GM21360 (cell line): ENCODE measurements around the gene ADCY3.

ENCODE experiments used
- ATAC-seq: cut with Tn5 transposase; IDR thresholded peaks from one replicate; pipeline ENCODE4 v1.9.1; 2021; ENCODE audit warnings: mild to moderate bottlenecking, moderate library complexity; ENCODE audit not compliant: unreplicated experiment

The ADCY3 gene

GRCh38 chr2:24832931-24833701 is 86.9 kb downstream of the ADCY3 start:
- ATAC-seq = no peak

GRCh38 chr2:24832521-24832920 is 87.5 kb downstream of the ADCY3 start:
- ATAC-seq = no peak

GRCh38 chr2:24832073-24832461 is 88.0 kb downstream of the ADCY3 start:
- no peak for ATAC-seq

GRCh38 chr2:24831221-24832072 is 88.6 kb downstream of the ADCY3 start:
- ATAC-seq = no peak

- ATAC-seq = no peak
Observed at GRCh38 chr2:24830786-24831185, 89.3 kb downstream of the ADCY3 start.

- ATAC-seq = no peak
Observed at GRCh38 chr2:24830351-24830750, 89.7 kb downstream of the ADCY3 start.

- no peak for ATAC-seq
Observed at GRCh38 chr2:24828238-24828996, 91.6 kb downstream of the ADCY3 start.

GRCh38 chr2:24827321-24828237 is 92.5 kb downstream of the ADCY3 start:
- no peak for ATAC-seq

GRCh38 chr2:24826773-24827145 is 93.3 kb downstream of the ADCY3 start:
- no peak for ATAC-seq

- ATAC-seq = no peak
Observed at GRCh38 chr2:24825883-24826772, 93.9 kb downstream of the ADCY3 start.

- no peak for ATAC-seq
Observed at GRCh38 chr2:24824966-24825882, 94.8 kb downstream of the ADCY3 start.

GRCh38 chr2:24824071-24824588 is 95.9 kb downstream of the ADCY3 start:
- no peak for ATAC-seq

GRCh38 chr2:24822049-24822706 is 97.9 kb downstream of the ADCY3 start:
- no peak for ATAC-seq

GRCh38 chr2:24821433-24821891 is 98.6 kb downstream of the ADCY3 start:
- ATAC-seq = no peak

- ATAC-seq = no peak
Observed at GRCh38 chr2:24820598-24821432, 99.2 kb downstream of the ADCY3 start.

GRCh38 chr2:24820175-24820513 is 99.9 kb downstream of the ADCY3 start:
- no peak for ATAC-seq
